WERI-Rb-1 (cell line): ENCODE measurements around the gene NDUFC2.

Source experiments
- DNase-seq: peaks from one replicate; pipeline ENCODE4 v3.0.0-alpha.2; 2020
- H3K27ac ChIP-seq: fragments of 250-450 bp; sonication (Bioruptor Pico); 2 replicates; pipeline ENCODE4 v1.5.1; 2020; ENCODE audit warnings: mild to moderate bottlenecking, moderate library complexity
- H3K27me3 ChIP-seq: fragments of 250-450 bp; sonication (Bioruptor Pico); 2 replicates; pipeline ENCODE4 v1.5.1; 2021; ENCODE audit warnings: mild to moderate bottlenecking, low read depth, moderate library complexity; ENCODE audit not compliant: insufficient read depth, severe bottlenecking
- H3K36me3 ChIP-seq: fragments of 250-450 bp; sonication (Bioruptor Pico); 2 replicates; pipeline ENCODE4 v1.5.1; 2020; ENCODE audit warnings: mild to moderate bottlenecking, moderate library complexity
- H3K4me3 ChIP-seq: 2 replicates; pipeline ENCODE4 v1.5.1; 2011; ENCODE audit warnings: low read depth, mild to moderate bottlenecking, control low read depth, low read length
- H3K9me3 ChIP-seq: fragments of 250-450 bp; sonication (Bioruptor Pico); 2 replicates; pipeline ENCODE4 v1.5.1; 2021; ENCODE audit warnings: mild to moderate bottlenecking, moderate library complexity; ENCODE audit not compliant: severe bottlenecking
- CTCF ChIP-seq: IDR thresholded peaks from 2 replicates; pipeline ENCODE4 v1.5.1; 2011; ENCODE audit warnings: low read depth, mild to moderate bottlenecking, control low read depth, inconsistent platforms, low read length

Gene NDUFC2

GRCh38 chr11:78076733-78077403 is 2.8 kb downstream of the NDUFC2 start:
- no peak overlapping the region for H3K4me3 ChIP-seq
- DNase-seq = no peak
- H3K9me3 ChIP-seq = no peaks in the 10 kb centered on the region
- peak overlapping the region; percentile 36 for H3K27ac ChIP-seq
- peaks cover 53% of the 10 kb centered on the region for H3K36me3 ChIP-seq
- H3K27me3 ChIP-seq = no peaks in the 10 kb centered on the region
- TF ChIP-seq CTCF = no peak

- Histone ChIP-seq H3K9me3 (no peaks in the 10 kb centered on the region), H3K27ac (no peak overlapping the region), H3K27me3 (no peaks in the 10 kb centered on the region), H3K36me3 (peaks cover 74% of the 10 kb centered on the region), H3K4me3 (no peak overlapping the region)
- DNase-seq = no peak
- no peak for TF ChIP-seq CTCF
Measured at GRCh38 chr11:78074756-78075155, 4.9 kb downstream of the NDUFC2 start.

GRCh38 chr11:78072455-78072854 is 7.2 kb downstream of the NDUFC2 start:
- Histone ChIP-seq H3K27me3 (no peaks in the 10 kb centered on the region), H3K27ac (no peak overlapping the region), H3K4me3 (no peak overlapping the region), H3K9me3 (no peaks in the 10 kb centered on the region), H3K36me3 (peaks cover 84% of the 10 kb centered on the region)
- no peak for TF ChIP-seq CTCF
- DNase-seq = no peak

GRCh38 chr11:78071717-78072116 is 7.9 kb downstream of the NDUFC2 start:
- no peak for TF ChIP-seq CTCF
- Histone ChIP-seq H3K36me3 (peaks cover 83% of the 10 kb centered on the region), H3K27ac (no peak overlapping the region)

GRCh38 chr11:78070621-78071020 is 9.0 kb downstream of the NDUFC2 start:
- DNase-seq = no peak
- Histone ChIP-seq H3K36me3 (peaks cover 72% of the 10 kb centered on the region), H3K4me3 (no peak overlapping the region)

More at GRCh38 chr11:78071717-78072116, 7.9 kb downstream of the NDUFC2 start:
- H3K27me3 ChIP-seq = no peaks in the 10 kb centered on the region
- DNase-seq = no peak
- H3K9me3 ChIP-seq = no peaks in the 10 kb centered on the region
- no peak overlapping the region for H3K4me3 ChIP-seq

More at GRCh38 chr11:78070621-78071020, 9.0 kb downstream of the NDUFC2 start:
- H3K27ac ChIP-seq = no peak overlapping the region
- H3K9me3 ChIP-seq = no peaks in the 10 kb centered on the region
- TF ChIP-seq CTCF = no peak
- no peaks in the 10 kb centered on the region for H3K27me3 ChIP-seq
